Stomach smooth muscle (tissue), 2 donors: Measurements from ENCODE around the gene MARCHF4.

Source experiments
- H3K27ac ChIP-seq: one replicate; pipeline ENCODE4 v1.7.0; 2013; ENCODE audit warnings: mild to moderate bottlenecking, low read length, inconsistent platforms
- H3K27me3 ChIP-seq, 2 donors: one replicate each; pipeline ENCODE4 v1.7.0; 2013; ENCODE audit warnings: low read length in 2 of 2; ENCODE audit not compliant: insufficient read depth in 2 of 2, control insufficient read depth in 1 of 2
- H3K36me3 ChIP-seq, 2 donors: one replicate each; pipeline ENCODE4 v1.7.0; 2013; ENCODE audit warnings: low read length in 2 of 2; ENCODE audit not compliant: control insufficient read depth in 2 of 2, insufficient read depth in 2 of 2
- H3K4me1 ChIP-seq: one replicate; pipeline ENCODE4 v1.7.0; 2013; ENCODE audit warnings: low read length; ENCODE audit not compliant: control insufficient read depth, insufficient read depth
- H3K4me3 ChIP-seq, 2 donors: one replicate each; pipeline ENCODE4 v1.7.0; 2013; ENCODE audit warnings: low read length in 2 of 2
- H3K9ac ChIP-seq, 2 donors: one replicate each; pipeline ENCODE4 v1.7.0; 2013; ENCODE audit warnings: low read length in 2 of 2, mild to moderate bottlenecking in 1 of 2
- H3K9me3 ChIP-seq, 2 donors: one replicate each; pipeline ENCODE4 v1.7.0; 2013; ENCODE audit warnings: low read length in 2 of 2; ENCODE audit not compliant: control insufficient read depth in 2 of 2
- donor health status: healthy.
- donor health status: Pancreatic carcinoma.

Gene MARCHF4

GRCh38 chr2:216349366-216349765 lies 22.9 kb downstream of the MARCHF4 start:
- H3K27me3 ChIP-seq: peaks cover 0 to 6% of the 10 kb centered on the region in 2 donors
- H3K36me3 ChIP-seq: no peaks in the 10 kb centered on the region
- no peak overlapping the region for H3K4me3 ChIP-seq
- no peaks in the 10 kb centered on the region for H3K9me3 ChIP-seq
- no peak overlapping the region for H3K27ac ChIP-seq
- no peak overlapping the region for H3K9ac ChIP-seq
- H3K4me1 ChIP-seq: no peaks in the 10 kb centered on the region

GRCh38 chr2:216348756-216349308 lies 23.5 kb downstream of the MARCHF4 start:
- H3K27ac ChIP-seq: no peak overlapping the region
- H3K27me3 ChIP-seq: peaks cover 0 to 6% of the 10 kb centered on the region in 2 donors
- no peaks in the 10 kb centered on the region for H3K9me3 ChIP-seq
- no peaks in the 10 kb centered on the region for H3K4me1 ChIP-seq
- H3K36me3 ChIP-seq: no peaks in the 10 kb centered on the region
- H3K9ac ChIP-seq: no peak overlapping the region
- no peak overlapping the region for H3K4me3 ChIP-seq

- no peak overlapping the region for H3K27ac ChIP-seq
- H3K9ac ChIP-seq: no peak overlapping the region
- peaks cover 0 to 6% of the 10 kb centered on the region in 2 donors for H3K27me3 ChIP-seq
- no peaks in the 10 kb centered on the region for H3K36me3 ChIP-seq
- no peak overlapping the region for H3K4me3 ChIP-seq
- no peaks in the 10 kb centered on the region for H3K4me1 ChIP-seq
- no peaks in the 10 kb centered on the region for H3K9me3 ChIP-seq
Observed at GRCh38 chr2:216346781-216347180, 25.5 kb downstream of the MARCHF4 start.

GRCh38 chr2:216345846-216346245 lies 26.4 kb downstream of the MARCHF4 start:
- no peaks in the 10 kb centered on the region for H3K36me3 ChIP-seq
- no peaks in the 10 kb centered on the region for H3K9me3 ChIP-seq
- no peak overlapping the region for H3K27ac ChIP-seq
- no peak overlapping the region for H3K9ac ChIP-seq
- peaks cover 0 to 6% of the 10 kb centered on the region in 2 donors for H3K27me3 ChIP-seq
- H3K4me3 ChIP-seq: no peak overlapping the region
- peaks cover 6% of the 10 kb centered on the region for H3K4me1 ChIP-seq

- Histone ChIP-seq H3K36me3 (no peaks in the 10 kb centered on the region), H3K9ac (no peak overlapping the region), H3K9me3 (no peaks in the 10 kb centered on the region), H3K27me3 (peaks cover 0 to 2% of the 10 kb centered on the region in 2 donors), H3K4me3 (no peak overlapping the region), H3K27ac (no peak overlapping the region), H3K4me1 (peaks cover 14% of the 10 kb centered on the region)
Observed at GRCh38 chr2:216344950-216345300, 27.4 kb downstream of the MARCHF4 start.

- Histone ChIP-seq H3K4me3 (no peak overlapping the region), H3K27ac (no peak overlapping the region)
Observed at GRCh38 chr2:216344206-216344949, 27.9 kb downstream of the MARCHF4 start.

GRCh38 chr2:216343221-216343980 lies 28.9 kb downstream of the MARCHF4 start:
- peaks cover 19% of the 10 kb centered on the region for H3K4me1 ChIP-seq
- no peak overlapping the region for H3K27ac ChIP-seq
- no peaks in the 10 kb centered on the region for H3K9me3 ChIP-seq
- no peaks in the 10 kb centered on the region for H3K36me3 ChIP-seq
- peaks cover 0 to 2% of the 10 kb centered on the region in 2 donors for H3K27me3 ChIP-seq
- H3K4me3 ChIP-seq: no peak overlapping the region
- H3K9ac ChIP-seq: no peak overlapping the region

More at GRCh38 chr2:216344206-216344949, 27.9 kb downstream of the MARCHF4 start:
- H3K27me3 ChIP-seq: peaks cover 0 to 2% of the 10 kb centered on the region in 2 donors
- H3K36me3 ChIP-seq: no peaks in the 10 kb centered on the region
- H3K4me1 ChIP-seq: peaks cover 19% of the 10 kb centered on the region
- no peaks in the 10 kb centered on the region for H3K9me3 ChIP-seq
- no peak overlapping the region for H3K9ac ChIP-seq

- no peak overlapping the region for H3K4me3 ChIP-seq
- no peaks in the 10 kb centered on the region for H3K27me3 ChIP-seq
- H3K9me3 ChIP-seq: no peaks in the 10 kb centered on the region
- H3K4me1 ChIP-seq: peaks cover 19% of the 10 kb centered on the region
- H3K9ac ChIP-seq: no peak overlapping the region
- no peak overlapping the region for H3K27ac ChIP-seq
- no peaks in the 10 kb centered on the region for H3K36me3 ChIP-seq
Observed at GRCh38 chr2:216341121-216341520, 31.2 kb downstream of the MARCHF4 start.

GRCh38 chr2:216340280-216340631 lies 32.0 kb downstream of the MARCHF4 start:
- H3K27me3 ChIP-seq: no peaks in the 10 kb centered on the region
- H3K36me3 ChIP-seq: no peaks in the 10 kb centered on the region
- no peak overlapping the region for H3K9ac ChIP-seq
- peaks cover 19% of the 10 kb centered on the region for H3K4me1 ChIP-seq
- no peak overlapping the region for H3K4me3 ChIP-seq
- H3K9me3 ChIP-seq: no peaks in the 10 kb centered on the region
- H3K27ac ChIP-seq: no peak overlapping the region

- Histone ChIP-seq H3K4me1 (peaks cover 19% of the 10 kb centered on the region), H3K27me3 (no peaks in the 10 kb centered on the region), H3K36me3 (no peaks in the 10 kb centered on the region), H3K9me3 (no peaks in the 10 kb centered on the region), H3K27ac (no peak overlapping the region), H3K9ac (no peak overlapping the region), H3K4me3 (no peak overlapping the region)
Observed at GRCh38 chr2:216339456-216340279, 32.6 kb downstream of the MARCHF4 start.
